ENCODE results near the gene CUTC.

Gene CUTC

DNA sequence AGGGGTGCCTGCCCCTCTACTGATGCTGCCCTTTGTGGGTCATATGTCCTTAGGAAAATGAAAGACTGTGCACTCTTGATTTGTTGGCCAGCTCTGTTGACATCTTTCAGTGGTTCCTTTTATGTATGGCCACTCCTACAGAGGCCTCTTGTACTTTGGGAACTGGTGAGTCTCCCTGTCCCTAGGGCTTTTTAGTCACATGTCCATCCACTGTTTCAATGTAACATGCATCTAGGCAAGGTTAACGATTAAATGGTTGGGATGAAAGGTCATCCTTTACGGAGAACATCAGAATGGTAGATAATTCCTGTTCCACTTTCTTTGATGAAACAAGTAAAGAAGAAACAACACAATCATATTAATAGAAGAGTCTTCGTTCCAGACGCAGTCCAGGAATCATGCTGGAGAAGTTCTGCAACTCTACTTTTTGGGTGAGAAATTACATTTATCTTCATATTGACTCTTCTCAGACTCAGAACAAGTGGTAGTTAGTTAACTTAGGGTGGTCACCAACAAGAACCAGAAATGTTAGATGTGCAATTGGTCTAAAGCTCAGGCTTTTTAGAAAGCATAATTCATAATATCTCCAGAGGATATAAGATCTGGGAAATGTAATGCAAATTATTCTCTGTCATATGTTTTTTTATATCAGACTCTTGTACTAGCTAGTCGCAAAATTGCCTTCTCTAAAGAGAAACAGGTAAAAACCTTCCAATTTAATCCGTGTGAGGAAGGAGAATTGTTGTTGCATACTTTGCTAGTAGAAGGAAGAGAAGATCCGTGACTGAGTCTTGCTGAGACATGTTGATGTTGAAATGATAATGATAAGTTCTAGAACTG lies 50.6 kb downstream of the CUTC start, which contains the start of gene ABCC2:
ABCC2 (plus strand) TSS at position 194 of the 840 bp plus-strand sequence; CDS start at position 399, 205 bp downstream.
- H2AFZ ChIP-seq (ENCODE audit: low read length, unreplicated experiment): no peak within 1 kb of the TSS
- H3K27ac ChIP-seq (ENCODE audit: low read depth, low read length): peak within 1 kb of the TSS; percentile 98
- no peaks in the 10 kb centered on the region for H3K27me3 ChIP-seq (ENCODE audit: insufficient read depth, low read length)
- no peak within 1 kb of the TSS; the same call in 1 of the 2 replicates for H3K4me3 ChIP-seq (ENCODE audit: low read depth, low read length)
- no peaks in the 10 kb centered on the region for H3K36me3 ChIP-seq (ENCODE audit: insufficient read depth, low read length)
- no peaks in the 10 kb centered on the region for H3K79me2 ChIP-seq (ENCODE audit: control insufficient read depth, insufficient read depth, low read length, unreplicated experiment)
- peaks cover 69% of the 10 kb centered on the region for H3K4me1 ChIP-seq (ENCODE audit: control insufficient read depth, insufficient read depth, low read length, unreplicated experiment)

DNA sequence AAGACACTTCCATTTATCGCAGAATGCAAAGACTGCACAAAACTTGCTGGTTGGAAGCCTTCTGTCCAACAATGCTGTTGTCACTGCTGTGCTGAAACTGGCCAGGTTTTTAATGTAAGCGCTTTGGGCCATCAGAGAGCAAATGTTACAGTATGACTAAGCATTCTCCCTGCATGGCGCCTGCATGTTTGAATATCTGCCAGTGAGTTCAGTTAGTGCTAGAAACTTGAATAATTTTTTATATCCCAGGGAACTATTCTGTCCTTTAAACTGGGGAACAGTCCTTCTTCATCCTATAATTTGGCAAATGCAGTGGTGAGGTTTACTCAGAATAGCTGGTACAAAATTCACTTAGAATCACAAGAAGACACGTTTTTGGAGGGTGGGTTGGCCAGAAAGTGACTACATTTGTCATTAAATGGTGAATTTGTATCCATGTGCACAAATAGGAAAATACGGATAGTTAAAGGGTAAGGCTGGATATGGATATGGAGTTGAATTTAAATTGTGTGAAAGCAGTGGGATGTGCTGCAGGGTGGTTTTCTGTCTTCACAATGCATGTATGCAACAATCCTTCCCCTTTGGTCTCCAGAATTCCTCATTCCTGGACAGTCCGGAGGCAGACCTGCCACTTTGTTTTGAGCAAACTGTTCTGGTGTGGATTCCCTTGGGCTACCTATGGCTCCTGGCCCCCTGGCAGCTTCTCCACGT lies 52.1 kb downstream of the CUTC start:
- no peaks in the 10 kb centered on the region for H3K36me3 ChIP-seq (ENCODE audit: insufficient read depth, low read length)
- no peak overlapping the region for H3K4me3 ChIP-seq (ENCODE audit: low read depth, low read length)
- no peaks in the 10 kb centered on the region for H3K79me2 ChIP-seq (ENCODE audit: control insufficient read depth, insufficient read depth, low read length, unreplicated experiment)
- peaks cover 73% of the 10 kb centered on the region for H3K4me1 ChIP-seq (ENCODE audit: control insufficient read depth, insufficient read depth, low read length, unreplicated experiment)
- H2AFZ ChIP-seq (ENCODE audit: low read length, unreplicated experiment): peak overlapping the region; percentile 26
- H3K27ac ChIP-seq (ENCODE audit: low read depth, low read length): peak overlapping the region; percentile 82
- H3K27me3 ChIP-seq (ENCODE audit: insufficient read depth, low read length): no peaks in the 10 kb centered on the region

DNA sequence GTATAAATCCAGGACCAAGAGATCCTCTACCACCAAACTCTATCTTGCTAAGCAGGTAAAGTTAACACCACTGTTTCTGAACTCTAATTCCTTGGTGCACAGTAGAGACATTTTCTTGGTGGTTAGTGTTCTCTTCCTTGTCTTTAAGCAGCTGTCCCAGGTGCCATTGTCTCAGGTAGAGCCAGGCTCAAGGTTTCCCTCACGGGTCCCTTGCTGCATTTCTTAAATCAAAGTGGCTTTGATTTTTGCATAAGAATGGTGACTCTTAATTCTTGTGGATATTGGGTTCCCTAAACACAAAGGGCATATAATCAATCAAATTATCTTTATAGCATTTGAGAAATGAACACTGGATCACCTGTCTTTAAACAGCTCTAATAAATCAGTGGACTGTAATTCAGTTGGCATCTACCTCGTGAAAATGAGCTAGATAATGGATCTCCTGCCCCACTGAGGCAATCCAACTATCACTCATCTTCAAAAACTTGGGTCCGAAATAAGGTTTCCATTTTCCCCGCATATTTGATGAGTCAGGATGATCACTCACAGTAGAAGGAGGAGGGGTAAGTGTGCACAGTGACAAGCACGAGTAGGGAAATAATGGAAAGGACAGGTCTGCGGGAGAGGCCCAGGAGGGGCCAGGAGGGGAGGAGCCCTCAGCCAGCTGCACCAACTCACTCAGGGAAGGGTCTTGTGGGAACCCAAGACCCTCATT lies 52.9 kb downstream of the CUTC start:
- no peak overlapping the region for H3K4me3 ChIP-seq (ENCODE audit: low read depth, low read length)
- no peaks in the 10 kb centered on the region for H3K79me2 ChIP-seq (ENCODE audit: control insufficient read depth, insufficient read depth, low read length, unreplicated experiment)
- H3K27ac ChIP-seq (ENCODE audit: low read depth, low read length): peak overlapping the region; percentile 82
- no peaks in the 10 kb centered on the region for H3K36me3 ChIP-seq (ENCODE audit: insufficient read depth, low read length)
- H2AFZ ChIP-seq (ENCODE audit: low read length, unreplicated experiment): peak overlapping the region; percentile 26
- no peaks in the 10 kb centered on the region for H3K27me3 ChIP-seq (ENCODE audit: insufficient read depth, low read length)
- peaks cover 69% of the 10 kb centered on the region for H3K4me1 ChIP-seq (ENCODE audit: control insufficient read depth, insufficient read depth, low read length, unreplicated experiment)

DNA sequence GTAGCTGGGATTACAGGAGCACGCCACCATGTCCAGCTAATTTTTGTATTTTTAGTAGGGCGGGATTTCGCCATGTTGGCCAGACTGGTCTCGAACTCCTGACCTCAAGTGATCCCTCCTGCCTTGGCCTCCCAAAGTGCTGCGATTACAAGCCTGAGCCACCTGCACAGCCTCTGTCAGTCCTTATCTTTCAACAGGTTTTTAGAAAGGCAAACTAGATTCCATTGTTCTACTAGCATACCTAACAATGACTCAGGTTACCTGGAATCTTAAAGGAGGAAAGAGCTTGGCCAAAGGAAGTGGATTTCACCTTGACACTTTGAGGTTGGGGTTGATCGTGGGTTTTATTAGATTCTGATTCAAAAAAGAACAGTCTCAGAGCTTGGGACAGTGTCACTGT lies 53.6 kb downstream of the CUTC start:
- Histone ChIP-seq H3K36me3 (ENCODE audit: insufficient read depth, low read length) (no peaks in the 10 kb centered on the region), H3K27me3 (ENCODE audit: insufficient read depth, low read length) (no peaks in the 10 kb centered on the region), H2AFZ (ENCODE audit: low read length, unreplicated experiment) (no peak overlapping the region), H3K4me1 (ENCODE audit: control insufficient read depth, insufficient read depth, low read length, unreplicated experiment) (peaks cover 61% of the 10 kb centered on the region), H3K4me3 (ENCODE audit: low read depth, low read length) (no peak overlapping the region), H3K27ac (ENCODE audit: low read depth, low read length) (no peak overlapping the region), H3K79me2 (ENCODE audit: control insufficient read depth, insufficient read depth, low read length, unreplicated experiment) (no peaks in the 10 kb centered on the region)

DNA sequence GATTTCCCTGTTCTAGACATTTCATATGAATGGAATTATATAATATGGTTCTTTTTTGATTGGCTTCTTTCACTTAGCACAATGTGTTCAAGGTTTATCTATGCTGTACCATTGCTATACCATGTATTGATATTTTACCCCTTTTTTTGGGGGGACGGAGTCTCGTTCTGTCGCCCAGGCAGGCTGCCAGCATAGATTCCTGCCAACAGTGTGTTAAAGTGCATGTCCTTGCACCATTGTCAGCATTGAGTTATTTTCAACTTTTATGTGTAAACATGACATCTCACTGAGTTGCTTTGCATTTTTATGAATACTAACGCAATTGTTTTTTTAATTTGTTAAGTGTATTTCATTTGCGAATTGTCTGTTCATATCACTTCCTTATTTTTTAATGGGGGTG lies 55.3 kb downstream of the CUTC start:
- no peaks in the 10 kb centered on the region for H3K79me2 ChIP-seq (ENCODE audit: control insufficient read depth, insufficient read depth, low read length, unreplicated experiment)
- no peak overlapping the region for H3K4me3 ChIP-seq (ENCODE audit: low read depth, low read length)
- H3K4me1 ChIP-seq (ENCODE audit: control insufficient read depth, insufficient read depth, low read length, unreplicated experiment): peaks cover 45% of the 10 kb centered on the region

DNA sequence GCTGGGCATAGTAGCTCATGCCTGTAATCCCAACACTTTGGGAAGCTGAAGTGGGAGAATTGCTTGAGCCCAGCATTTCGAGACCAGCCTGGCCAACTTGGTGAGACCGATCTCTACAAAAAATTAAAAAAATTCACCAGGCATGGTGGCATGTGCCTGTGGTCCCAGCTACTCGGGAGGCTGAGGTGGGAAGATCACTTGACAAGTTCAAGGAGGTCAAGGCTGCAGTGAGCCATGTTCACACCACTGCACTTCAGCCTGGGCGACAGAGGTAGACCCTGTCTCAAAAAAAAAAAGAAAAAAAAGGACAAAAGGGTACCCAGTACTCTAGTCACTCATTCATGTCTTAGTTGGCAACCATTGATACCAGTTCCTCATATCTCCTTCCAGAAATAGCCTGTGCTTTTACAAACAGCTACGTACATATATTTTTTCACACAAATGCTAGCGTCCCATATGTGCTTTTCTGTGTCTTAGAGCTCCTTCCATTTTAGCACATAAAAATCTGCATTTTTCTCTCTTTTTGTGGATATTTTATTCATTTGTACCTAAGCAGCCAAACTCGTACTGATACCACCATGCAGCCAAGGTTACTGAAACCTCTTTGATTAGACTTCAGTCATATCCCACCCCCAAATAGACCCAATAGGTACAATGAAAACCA lies 55.9 kb downstream of the CUTC start:
- peaks cover 39% of the 10 kb centered on the region for H3K4me1 ChIP-seq (ENCODE audit: control insufficient read depth, insufficient read depth, low read length, unreplicated experiment)
- H3K36me3 ChIP-seq (ENCODE audit: insufficient read depth, low read length): no peaks in the 10 kb centered on the region
- no peak overlapping the region for H3K4me3 ChIP-seq (ENCODE audit: low read depth, low read length)
- no peak overlapping the region for H2AFZ ChIP-seq (ENCODE audit: low read length, unreplicated experiment)
- no peaks in the 10 kb centered on the region for H3K79me2 ChIP-seq (ENCODE audit: control insufficient read depth, insufficient read depth, low read length, unreplicated experiment)
- peak overlapping the region; percentile 62 for H3K27ac ChIP-seq (ENCODE audit: low read depth, low read length)
- H3K27me3 ChIP-seq (ENCODE audit: insufficient read depth, low read length): no peaks in the 10 kb centered on the region

More for the DNA sequence above, 55.3 kb downstream of the CUTC start:
- no peak overlapping the region for H3K27ac ChIP-seq (ENCODE audit: low read depth, low read length)
- no peaks in the 10 kb centered on the region for H3K36me3 ChIP-seq (ENCODE audit: insufficient read depth, low read length)
- no peak overlapping the region for H2AFZ ChIP-seq (ENCODE audit: low read length, unreplicated experiment)
- H3K27me3 ChIP-seq (ENCODE audit: insufficient read depth, low read length): no peaks in the 10 kb centered on the region

DNA sequence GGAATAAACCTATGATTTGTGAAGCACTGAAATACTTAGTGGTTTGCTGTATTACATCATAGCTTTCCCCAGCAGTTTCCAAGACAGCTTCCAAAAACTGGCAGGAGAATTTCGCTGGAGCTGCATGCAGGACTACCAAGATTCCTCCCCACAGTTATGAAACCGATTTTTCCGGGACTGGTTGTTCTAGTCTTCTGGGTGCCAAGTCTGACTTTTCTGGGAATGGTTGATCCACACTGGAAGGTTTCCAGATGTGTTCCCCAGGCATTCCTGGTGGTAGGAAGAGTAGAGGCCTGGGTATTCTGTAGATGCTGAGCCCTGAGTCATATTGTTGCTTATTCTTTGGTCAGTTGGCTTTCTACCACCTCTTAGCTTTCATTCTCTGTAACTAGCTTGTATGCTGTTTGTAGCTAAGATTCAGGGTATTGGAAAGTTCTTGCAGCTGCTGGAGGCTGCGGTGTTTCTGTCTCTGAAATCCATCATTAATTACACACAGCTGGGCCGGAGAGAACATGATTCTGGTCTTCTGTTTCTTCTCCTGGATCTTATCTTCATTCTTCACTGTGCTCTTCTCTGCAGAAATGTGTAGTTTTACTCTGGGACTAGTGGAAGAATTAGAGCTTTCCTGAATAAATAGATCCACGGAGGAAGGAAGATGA lies 56.7 kb downstream of the CUTC start:
- Histone ChIP-seq H2AFZ (ENCODE audit: low read length, unreplicated experiment) (peak overlapping the region; percentile 41), H3K27me3 (ENCODE audit: insufficient read depth, low read length) (no peaks in the 10 kb centered on the region), H3K36me3 (ENCODE audit: insufficient read depth, low read length) (no peaks in the 10 kb centered on the region), H3K27ac (ENCODE audit: low read depth, low read length) (peak overlapping the region; percentile 62), H3K4me3 (ENCODE audit: low read depth, low read length) (peak overlapping the region; percentile 12; the same call in 1 of the 2 replicates), H3K4me1 (ENCODE audit: control insufficient read depth, insufficient read depth, low read length, unreplicated experiment) (peaks cover 31% of the 10 kb centered on the region), H3K79me2 (ENCODE audit: control insufficient read depth, insufficient read depth, low read length, unreplicated experiment) (no peaks in the 10 kb centered on the region)

DNA sequence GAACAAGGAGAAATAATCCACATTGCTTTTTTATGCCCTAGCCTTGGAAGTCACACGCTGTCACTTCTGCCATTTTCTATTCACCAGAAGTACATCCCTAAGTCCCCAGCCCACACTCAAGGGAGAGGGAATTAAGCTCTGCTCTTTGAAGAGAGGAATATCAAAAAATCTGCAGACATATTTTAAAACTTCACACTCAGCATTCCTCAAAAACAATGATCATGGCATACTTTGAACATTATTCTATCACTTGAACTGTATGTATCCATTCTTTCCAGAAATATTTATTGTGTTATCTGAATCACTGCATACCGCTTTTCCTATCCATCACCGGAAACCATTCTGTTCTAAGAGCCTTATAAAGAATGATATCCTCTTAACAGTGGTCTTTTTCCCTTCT lies 59.8 kb downstream of the CUTC start:
- peaks cover 13% of the 10 kb centered on the region for H3K4me1 ChIP-seq (ENCODE audit: control insufficient read depth, insufficient read depth, low read length, unreplicated experiment)
- H3K79me2 ChIP-seq (ENCODE audit: control insufficient read depth, insufficient read depth, low read length, unreplicated experiment): no peaks in the 10 kb centered on the region
- H3K4me3 ChIP-seq (ENCODE audit: low read depth, low read length): no peak overlapping the region
- H2AFZ ChIP-seq (ENCODE audit: low read length, unreplicated experiment): no peak overlapping the region
- no peaks in the 10 kb centered on the region for H3K27me3 ChIP-seq (ENCODE audit: insufficient read depth, low read length)
- no peaks in the 10 kb centered on the region for H3K36me3 ChIP-seq (ENCODE audit: insufficient read depth, low read length)
- no peak overlapping the region for H3K27ac ChIP-seq (ENCODE audit: low read depth, low read length)

DNA sequence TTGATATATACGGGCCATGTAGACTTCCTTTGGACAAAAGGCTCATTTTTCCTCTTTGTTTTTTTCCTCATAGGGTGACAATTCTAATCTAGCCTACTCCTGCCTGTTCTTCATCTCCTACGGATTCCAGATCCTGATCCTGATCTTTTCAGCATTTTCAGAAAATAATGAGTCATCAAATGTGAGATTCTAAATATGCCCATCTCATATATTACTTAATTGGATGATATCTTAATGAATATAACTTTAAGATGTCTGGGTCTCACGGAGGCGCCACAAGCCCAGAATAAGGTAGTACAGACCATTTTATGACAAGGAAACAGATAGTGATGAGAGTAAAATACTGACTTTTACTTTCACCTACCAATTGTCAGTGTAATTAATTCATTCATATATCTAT lies 61.8 kb downstream of the CUTC start:
- H3K27ac ChIP-seq (ENCODE audit: low read depth, low read length): no peak overlapping the region
- H3K4me3 ChIP-seq (ENCODE audit: low read depth, low read length): no peak overlapping the region
- peaks cover 5% of the 10 kb centered on the region for H3K4me1 ChIP-seq (ENCODE audit: control insufficient read depth, insufficient read depth, low read length, unreplicated experiment)
- H3K36me3 ChIP-seq (ENCODE audit: insufficient read depth, low read length): no peaks in the 10 kb centered on the region
- H3K79me2 ChIP-seq (ENCODE audit: control insufficient read depth, insufficient read depth, low read length, unreplicated experiment): no peaks in the 10 kb centered on the region
- H2AFZ ChIP-seq (ENCODE audit: low read length, unreplicated experiment): no peak overlapping the region
- no peaks in the 10 kb centered on the region for H3K27me3 ChIP-seq (ENCODE audit: insufficient read depth, low read length)

DNA sequence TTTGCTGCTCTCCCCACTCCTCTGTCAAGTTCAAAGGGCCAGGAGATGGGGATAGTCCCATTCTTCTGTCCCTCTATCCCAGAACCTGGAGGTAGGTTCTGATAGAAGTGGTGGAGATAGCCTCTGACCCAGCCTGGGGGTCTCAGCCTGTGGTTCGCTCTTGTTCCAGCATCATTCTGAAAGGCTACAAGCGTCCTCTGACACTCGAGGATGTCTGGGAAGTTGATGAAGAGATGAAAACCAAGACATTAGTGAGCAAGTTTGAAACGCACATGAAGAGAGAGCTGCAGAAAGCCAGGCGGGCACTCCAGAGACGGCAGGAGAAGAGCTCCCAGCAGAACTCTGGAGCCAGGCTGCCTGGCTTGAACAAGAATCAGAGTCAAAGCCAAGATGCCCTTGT lies 64.9 kb downstream of the CUTC start:
- Histone ChIP-seq H3K27ac (ENCODE audit: low read depth, low read length) (no peak overlapping the region), H3K4me1 (ENCODE audit: control insufficient read depth, insufficient read depth, low read length, unreplicated experiment) (no peaks in the 10 kb centered on the region), H2AFZ (ENCODE audit: low read length, unreplicated experiment) (no peak overlapping the region), H3K36me3 (ENCODE audit: insufficient read depth, low read length) (no peaks in the 10 kb centered on the region), H3K27me3 (ENCODE audit: insufficient read depth, low read length) (no peaks in the 10 kb centered on the region), H3K4me3 (ENCODE audit: low read depth, low read length) (no peak overlapping the region), H3K79me2 (ENCODE audit: control insufficient read depth, insufficient read depth, low read length, unreplicated experiment) (no peaks in the 10 kb centered on the region)
